Anterior cingulate cortex (tissue), 58 donors: Measurements from ENCODE around the gene UBE2S.
A peak's percentile ranks its signal among the peaks of the same experiment; 100 is the strongest.
"Not testable (repeated sequence)": the region's sequence is repeated elsewhere in the genome, so short reads cannot be mapped to it uniquely, and the experiment has no call there.

Experiments
- DNase-seq, 58 donors: peaks; one replicate each; lab custom pipeline; 2025; lab: John Stamatoyannopoulos, UW

The UBE2S gene

DNA sequence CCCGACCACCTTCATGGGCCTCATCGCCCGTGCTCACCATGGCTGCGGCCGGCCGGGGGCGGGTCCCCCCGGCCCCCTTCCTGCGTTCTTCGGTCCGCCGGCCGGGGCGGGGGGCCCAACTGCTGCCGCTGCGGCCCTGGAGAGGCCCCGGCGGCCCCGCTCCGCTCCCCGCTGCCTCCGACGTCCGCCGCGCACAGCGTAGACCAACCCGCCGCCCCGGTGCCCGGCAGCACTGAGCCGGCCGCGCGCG, at the start of gene UBE2S:
Gene UBE2S (minus strand): TSS at position 239 of the 250 bp plus-strand sequence. CDS start 199 bp downstream, at position 40.
- not testable (repeated sequence) for DNase-seq

DNA sequence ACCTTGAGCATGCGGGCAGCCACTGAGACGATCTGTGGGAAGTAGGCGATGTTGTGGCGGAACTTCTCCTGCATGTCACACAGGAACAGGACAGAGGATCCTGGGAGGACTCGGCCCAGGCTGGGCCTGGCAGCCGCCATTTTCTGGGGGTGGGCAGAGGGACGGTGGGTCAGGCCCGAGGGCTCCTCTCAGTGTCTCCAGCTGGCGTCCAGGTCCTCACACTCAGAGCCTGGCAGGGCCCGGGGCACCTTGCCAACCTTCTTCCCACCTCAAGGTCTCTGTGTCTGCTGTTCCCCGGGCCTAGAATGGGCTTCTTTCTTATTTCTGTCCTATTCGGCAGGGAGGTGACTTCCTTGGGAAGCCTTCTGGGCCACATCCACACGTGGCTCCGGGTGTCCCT, 48.8 kb upstream of the UBE2S start:
- DNase-seq: no peak

DNA sequence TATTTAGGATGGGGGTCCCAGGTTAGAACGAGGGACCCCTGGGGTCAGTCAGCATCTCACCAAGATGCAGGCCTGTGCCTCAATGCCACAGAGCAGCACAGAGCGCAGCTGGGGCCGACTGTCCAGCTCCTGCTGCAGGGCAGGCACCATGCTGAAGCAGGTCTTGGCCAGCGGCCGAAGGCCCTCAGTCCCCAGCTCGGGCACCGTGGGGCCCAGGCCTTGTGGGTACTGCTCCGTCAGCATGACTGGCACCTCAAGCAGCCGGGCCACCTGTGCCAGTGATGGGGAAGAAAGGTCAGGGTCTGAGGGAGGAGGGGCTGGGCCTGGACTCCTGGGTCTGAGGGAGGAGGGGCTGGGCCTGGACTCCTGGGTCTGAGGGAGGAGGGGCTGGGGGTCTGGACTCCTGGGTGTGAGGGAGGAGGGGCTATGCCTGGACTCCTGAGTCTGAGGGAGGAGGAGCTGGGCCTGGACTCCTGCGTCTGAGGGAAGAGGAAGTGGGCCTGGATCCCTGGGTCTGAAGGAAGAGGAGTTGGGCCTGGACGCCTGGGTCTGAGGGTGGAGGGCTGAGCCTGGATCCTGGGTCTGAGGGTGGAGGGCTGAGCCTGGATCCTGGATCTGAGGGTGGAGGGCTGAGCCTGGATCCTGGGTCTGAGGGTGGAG, 48.1 kb upstream of the UBE2S start:
- no peak for DNase-seq

DNA sequence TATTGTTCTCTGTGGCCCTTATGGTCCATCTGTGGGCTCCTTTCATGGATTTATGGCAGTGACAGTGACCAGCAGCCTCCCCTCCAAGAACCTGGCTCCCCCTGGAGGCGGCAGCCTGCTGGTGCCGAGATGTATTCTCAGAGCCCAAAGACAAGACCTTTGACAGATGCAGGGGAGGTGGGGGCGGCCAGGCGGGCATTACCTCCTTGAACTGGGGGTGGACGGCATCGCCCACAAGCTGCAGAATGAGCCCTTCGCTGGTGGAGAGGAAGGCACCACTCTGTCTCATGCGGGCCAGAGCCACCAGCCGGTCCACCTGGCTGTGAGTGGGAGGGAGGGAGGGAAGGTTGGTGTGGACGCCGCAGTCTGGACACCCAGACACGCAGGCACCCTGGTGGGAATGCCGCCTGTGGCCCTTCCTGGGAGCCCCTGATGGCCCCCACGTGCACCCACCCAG, 47.2 kb upstream of the UBE2S start:
- DNase-seq: peak in 42 of 58 donors; percentile 6 to 66 (median 34)

DNA sequence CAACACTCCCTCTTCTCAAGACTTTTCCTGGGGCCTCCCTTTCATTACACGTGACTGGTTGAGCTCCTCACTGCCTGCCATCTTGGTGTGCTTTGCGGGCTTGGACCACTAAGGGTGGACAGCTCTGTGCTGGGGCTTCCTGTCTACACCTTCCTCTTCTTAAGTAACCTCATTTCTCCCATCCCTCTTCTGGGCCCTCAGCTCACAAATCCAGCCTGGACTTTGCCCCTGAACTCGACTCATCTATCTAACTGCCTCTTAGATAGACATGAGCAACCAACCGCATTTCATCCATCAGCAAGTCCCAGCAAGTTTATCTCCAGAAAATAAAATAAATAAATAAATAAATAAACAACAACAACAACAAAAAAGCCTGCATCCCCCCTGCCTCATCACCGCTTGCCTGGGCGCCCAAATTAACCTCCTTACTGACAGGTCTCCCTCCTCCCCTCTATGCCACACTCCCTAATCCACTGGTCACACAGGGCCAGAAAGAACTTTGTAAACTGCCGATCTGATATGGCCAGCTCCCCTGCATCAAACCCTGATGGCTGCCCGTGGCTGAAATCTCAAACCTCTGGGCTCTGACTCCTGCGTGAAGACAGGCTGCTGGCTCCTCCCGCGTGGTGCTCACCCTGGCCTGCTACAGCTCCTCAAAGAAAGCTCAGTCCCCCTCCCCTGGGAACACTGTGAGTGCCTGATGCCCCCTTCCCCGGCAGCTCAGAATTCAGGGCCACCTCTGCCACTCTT, 46.1 kb upstream of the UBE2S start:
- no peak for DNase-seq

DNA sequence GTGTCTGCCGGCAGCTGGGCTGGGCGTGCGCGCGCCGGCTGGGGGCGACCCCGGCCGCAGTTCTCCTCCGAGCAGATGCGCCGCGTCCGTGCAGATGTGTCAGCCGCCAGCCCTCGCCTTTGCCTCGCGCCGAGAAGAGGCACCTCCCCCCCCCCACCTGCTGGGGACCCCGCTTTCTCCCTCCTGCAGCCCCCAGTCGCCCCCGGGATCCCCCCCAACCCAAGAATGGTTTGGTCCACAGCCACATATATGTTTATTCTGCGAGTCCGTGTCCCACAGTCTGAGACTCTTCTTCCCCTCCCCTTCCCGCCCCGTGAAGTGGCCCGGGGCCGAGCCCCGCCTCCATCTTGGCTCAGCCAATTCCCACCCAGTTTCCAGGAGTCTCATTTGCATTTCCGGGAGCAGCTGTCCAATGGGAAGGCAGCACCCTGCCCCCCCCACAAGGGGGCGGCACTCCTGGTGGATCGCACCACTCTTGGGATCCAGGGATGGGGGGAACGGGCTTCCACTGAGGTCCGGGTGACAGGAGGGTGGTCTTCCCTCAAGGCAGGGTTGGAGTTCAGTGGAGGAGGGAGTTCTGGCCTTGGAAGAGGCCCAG, 45.3 kb upstream of the UBE2S start:
- DNase-seq: peak; percentile 69 to 98 (median 93)

DNA sequence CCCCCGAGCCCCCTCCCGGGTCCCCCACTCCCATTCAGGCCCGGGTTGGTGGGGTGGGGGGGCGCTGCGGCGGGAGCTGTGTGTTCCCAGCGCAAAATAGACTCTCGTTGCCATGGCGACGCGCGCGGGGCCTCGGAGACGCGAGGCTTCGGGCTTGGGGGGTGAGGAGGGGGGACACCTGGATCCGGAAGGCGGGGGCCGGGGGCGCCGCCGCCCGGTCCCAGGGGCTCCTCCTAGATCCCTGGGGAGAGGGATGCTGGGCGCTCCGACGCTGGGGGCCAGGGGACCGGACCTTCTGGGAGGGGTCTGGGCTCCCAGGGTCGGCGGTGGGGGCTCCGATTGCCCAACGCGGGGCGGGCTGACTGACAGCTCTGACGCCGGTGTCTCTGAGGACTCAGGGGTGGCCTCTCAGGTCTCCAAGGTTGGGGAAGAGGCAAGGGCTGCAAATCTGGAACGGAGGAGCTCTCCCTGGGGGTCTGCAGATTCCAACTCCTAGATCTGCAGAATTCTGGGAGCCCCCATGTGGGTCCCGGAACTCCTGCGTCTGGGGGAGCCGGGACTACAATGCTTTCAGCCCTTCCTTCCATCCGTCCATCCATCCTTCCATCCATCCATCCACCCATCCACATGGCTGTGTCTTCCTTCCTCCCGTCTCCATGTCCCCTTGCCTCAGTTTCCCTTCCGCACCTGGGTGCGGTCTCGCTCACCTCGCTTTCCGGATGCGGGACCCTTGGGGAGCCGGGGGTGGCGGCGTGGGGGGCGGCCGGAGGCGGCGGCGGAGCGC, 44.6 kb upstream of the UBE2S start:
- DNase-seq: peak in 51 of 58 donors; percentile 14 to 75 (median 45)

DNA sequence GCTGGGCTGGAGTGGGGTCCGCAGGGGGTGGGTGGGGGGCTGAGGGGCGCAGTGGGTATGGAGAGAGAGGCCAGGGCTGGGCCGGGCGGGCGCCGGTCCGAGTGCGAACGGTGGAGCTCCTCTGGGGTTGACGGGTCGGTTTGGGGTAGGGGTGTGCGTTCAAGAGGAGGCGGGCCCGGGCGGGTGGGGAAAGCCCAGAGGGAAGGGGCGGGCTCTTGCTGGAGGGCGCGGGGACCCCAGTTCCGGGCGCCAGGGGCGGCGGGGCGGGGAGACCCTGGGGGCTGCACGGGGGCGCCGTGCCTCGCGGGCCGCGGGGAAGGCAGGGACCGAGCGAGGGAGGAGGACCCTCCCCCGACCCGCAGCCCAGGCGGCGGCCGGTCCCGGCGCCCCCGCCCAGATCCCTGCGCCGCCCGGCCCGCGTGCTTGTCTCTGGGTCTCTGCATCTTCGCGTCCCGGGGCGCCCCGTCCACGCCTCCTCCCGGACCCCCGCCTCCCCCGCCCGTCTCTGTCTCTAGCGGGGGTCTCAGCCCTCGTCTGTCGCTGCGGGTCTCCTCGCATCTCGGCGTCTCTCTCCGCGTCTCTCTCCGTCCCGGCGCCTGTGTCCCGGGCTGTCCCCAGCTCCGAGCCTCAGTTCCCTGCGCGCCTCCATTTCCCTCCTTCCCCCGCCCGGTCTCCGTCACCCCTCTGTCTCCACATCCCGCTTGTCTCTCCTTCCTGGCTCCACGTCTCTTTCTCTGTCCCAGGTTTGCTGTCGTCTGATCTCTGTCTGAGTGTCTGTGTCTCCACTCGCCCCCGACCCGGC, 43.8 kb upstream of the UBE2S start:
- peak in 8 of 58 donors; percentile 18 to 73 (median 48) for DNase-seq

DNA sequence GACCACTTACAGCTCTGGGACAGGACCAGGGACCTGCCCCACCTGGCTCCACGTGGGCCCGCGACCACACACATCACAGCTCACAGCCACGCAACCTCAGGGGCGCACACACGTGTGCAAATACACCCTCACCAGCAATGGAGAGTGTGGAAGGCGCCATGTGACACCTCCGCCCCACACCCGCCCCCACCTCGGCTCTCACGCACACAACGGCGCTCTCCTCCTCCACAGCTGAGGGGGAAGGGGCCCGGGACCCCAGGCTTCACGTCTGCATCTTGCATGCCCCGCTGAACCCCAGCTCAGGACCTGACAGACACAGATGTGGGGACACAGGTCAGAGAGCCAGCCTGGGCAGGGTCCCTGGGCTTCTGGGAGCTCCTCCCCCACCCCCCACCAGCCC, 41.9 kb upstream of the UBE2S start:
- DNase-seq: peak in 1 of 58 donors; percentile 10

DNA sequence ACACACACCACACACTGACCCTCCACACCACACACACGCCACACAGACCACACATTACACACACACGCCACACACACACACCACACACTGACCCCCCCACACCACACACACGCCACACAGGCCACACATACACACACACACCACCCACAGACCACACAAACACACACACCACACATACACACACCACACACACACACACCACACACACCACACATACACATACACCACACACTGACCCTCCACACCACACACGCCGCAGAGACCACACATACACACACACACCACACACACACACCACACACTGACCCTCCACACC, 40.5 kb upstream of the UBE2S start:
- DNase-seq: not testable (repeated sequence)

DNA sequence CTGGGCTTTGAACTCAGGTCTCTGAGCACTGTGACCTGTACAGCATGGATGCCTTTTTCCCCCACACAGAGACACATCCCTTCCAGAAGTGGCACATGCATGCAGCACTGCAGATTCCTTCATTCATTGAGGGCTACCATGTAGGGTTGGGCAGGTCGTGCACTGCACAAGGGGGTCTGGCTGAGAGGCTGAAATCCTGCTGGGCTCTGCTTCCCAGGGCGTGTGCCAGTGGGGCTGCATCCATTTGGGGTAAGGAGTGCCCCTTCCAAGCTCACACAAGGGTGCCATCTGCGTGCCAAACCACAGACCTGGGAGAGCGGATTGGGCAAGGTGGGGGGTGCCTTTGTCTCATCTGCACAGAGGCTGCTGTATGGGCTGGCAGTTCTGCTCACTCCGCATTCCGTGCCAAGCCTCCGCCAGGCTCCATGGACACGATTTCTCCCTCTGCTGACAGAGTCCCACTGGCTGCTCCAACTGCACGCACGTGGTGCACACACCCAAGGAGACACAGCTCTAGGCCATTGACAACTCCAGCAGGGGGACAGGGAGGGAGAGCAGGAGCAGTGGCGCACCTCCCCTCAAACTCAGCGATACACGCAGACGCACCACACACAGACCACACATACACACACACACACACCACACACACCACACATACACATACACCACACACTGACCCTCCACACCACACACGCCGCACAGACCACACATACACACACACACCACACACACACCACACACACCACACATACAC, 40.0 kb upstream of the UBE2S start:
- DNase-seq: peak in 54 of 58 donors; percentile 14 to 90 (median 74)

DNA sequence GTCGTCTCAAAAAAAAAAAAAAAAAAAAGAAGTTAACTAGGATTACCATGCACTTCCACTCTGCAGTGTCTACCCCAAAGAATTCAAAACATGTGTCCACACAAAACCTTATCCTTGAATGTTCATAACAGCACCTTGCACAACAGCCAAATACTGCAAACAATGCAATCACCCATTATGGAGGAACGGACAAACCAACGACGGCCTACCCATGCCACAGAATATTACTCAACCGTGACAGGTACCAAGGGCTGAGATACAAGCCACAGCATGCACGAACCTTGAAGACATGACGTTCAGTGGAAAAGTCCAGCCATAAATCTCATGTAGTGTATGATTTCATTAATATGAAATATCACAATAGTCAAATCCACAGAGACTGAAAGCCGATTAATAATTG, 38.5 kb upstream of the UBE2S start:
- DNase-seq: no peak

DNA sequence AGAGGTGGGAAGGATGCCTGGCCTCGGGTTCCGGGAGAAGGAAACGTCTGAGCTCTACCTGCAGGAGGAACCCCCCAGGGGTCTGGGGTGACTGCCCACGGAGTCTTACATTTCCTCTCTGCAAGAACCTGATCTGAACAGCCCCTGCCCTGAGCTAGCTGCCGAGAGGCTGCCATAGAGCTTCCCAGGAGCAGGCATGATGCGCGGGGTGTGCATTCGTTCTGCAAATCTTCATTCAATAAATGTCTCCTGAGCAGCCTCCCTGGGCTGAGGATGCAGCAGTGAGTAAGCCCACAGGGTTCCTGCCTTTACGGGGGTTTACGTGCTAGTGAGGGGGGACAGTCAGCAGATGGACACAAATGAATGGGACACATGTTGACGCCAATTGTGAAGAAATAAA, 37.1 kb upstream of the UBE2S start:
- DNase-seq: peak in 5 of 58 donors; percentile 12 to 20 (median 15)

DNA sequence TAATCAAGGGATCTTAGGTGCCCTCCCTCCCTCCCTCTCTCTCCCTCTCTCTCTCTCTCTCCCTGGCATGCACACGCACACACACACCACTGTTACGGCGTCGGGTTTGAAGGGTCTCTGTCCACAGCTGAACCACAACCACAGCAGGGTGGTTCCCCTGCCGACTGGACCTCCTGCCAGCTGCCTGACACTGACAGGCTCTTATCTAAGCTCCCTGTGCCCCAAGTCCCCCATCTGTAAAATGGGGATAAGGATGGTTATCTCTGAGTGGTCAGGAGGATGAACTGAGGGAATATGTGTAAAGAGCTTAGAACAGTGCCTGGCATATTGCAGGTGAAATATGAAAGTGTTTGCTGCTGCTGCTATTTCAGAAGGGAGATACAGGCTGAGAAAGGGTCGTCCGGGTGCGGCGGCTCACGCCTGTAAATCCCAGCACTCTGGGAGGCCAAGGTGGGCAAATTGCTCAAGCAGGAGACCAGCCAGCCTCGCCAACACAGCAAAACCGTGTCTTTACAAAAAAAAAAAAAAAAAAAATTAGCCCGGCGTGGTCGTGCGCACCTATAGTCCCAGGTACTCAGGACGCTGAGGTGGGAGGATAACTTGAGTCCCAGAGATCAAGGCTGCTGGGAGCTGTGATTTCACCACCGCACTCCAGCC, 36.4 kb upstream of the UBE2S start:
- peak in 1 of 58 donors; percentile 43 for DNase-seq

DNA sequence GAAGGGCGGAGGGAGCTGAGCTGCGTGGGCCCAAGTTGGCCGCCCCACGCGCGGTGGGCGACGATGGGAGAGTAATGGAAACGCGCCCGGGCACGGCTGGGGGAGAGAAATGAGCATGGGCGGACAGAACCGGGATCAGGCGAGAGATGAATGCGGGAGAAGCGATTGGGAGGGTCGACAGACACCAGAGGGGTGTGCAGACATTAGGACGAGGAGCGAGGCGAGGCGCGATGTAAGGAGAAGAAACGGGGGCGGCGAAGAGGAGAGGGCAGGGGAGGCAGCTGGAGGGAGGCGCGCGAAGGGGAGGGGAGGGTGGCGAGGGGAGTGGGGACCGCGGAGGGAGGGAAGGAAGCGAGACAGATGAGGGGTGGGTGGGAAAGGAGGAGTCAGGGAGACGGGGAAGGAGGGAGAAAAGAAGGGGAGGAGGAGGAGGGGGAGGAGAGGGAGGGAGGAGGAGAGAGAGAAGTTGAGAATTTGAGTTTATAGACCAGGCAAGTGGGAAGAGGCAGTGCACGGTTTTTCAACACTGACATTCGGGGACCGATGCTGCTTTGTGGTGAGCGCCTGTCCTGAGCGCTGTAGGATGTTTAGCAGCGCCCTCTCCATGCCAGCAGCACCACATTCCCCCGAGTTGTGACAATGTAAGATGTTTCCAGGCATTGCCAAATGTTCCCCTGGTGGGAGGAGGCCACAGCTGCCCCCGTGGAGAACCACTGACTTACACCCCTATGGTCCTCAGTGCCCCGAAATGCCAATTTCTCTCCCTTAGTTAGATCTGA, 35.6 kb upstream of the UBE2S start, which contains the start of gene SHISA7:
Gene SHISA7 (minus strand): TSS at position 256 of the 779 bp plus-strand sequence. CDS start 437 bp downstream, outside the sequence.
- peak in 38 of 58 donors; percentile 21 to 71 (median 44) for DNase-seq

DNA sequence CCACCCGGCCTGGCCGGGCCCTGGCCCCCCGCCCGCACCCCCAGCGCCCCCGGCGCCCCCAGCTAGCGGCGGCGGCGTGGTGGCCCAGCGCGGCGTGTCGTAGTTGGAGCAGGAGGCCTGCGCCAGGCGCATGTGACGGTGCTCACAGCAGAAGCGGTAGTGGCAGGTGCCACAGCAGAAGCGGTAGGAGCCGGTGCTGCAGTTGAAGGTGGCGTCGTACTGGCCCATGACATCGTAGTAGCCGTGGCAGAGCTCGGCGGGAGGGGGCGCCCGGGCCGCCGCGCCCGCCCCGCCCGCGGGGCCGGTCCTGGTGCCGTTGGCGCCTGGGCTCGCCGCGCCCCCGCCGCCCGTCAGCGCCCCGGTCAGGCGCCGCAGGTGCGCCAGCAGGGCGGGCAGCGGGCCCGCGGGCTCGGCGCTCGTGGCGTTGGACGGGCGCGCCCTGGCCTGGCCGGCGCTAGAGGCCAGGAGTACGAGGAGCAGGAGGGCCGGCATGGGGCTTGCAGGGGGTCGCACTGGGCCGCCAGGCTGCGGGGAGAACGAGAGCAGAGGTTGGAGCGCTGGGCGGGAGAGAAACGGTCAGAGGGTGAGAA, 34.9 kb upstream of the UBE2S start:
- DNase-seq: peak in 11 of 58 donors; percentile 12 to 43 (median 29)

DNA sequence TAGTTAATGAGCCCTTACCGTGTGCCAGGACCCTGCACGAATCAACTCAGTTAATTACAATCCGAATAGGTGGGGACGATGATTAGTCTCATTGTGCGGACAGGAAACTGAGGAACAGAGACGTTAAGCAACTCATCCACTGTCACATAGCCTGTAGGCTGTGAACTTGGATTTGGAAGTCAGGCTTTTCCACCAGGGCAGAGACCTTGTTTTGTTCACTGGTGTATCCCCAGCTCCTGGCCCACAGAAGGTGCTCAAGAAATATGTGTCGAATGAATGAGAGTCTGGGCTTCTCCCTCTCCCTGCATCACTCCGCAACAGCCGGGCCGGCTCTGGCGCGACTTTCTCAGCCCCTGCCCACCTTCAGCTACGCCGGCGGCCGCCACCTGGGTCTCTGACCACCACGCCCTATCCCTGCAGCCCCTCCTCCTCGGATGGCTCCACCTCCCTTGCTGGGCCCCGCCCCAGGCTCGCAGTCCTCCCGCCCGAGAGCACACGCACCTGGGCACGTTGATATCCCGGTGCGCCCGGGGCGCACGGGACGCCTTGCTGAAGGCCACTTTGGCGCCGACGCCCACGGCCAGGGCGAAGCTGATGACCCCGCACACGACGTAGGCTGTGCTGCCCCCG, 34.2 kb upstream of the UBE2S start:
- DNase-seq: peak in 2 of 58 donors; percentile 14
